ENCODE results near the gene ASB18. TPM values are rescaled to one million over a fixed set of nuclear protein-coding genes. Genes with fewer than 3 reads are reported as not detected.

The ASB18 gene
- total and polyA plus RNA-seq, 2 donors from 2014 or later = not detected

- Histone ChIP-seq H3K9ac (ENCODE audit: low read length in 3 of 3) (no peak overlapping the region), H3K36me3 (ENCODE audit: control insufficient read depth in 2 of 3, insufficient read depth in 3 of 3, low read length in 3 of 3) (no peaks in the 10 kb centered on the region), H3K27ac (ENCODE audit: low read depth in 2 of 2, low read length in 2 of 2) (no peak overlapping the region), H3K27me3 (ENCODE audit: control insufficient read depth, insufficient read depth, low read length) (peaks cover 8% of the 10 kb centered on the region), H3K4me1 (ENCODE audit: control insufficient read depth in 2 of 3, insufficient read depth in 2 of 3, low read depth in 1 of 3, low read length in 3 of 3) (no peaks in the 10 kb centered on the region), H3K4me3 (ENCODE audit: low read length in 3 of 3) (no peak overlapping the region), H3K9me3 (ENCODE audit: control insufficient read depth in 2 of 3, insufficient read depth in 1 of 3, low read length in 3 of 3) (no peaks in the 10 kb centered on the region)
- TF ChIP-seq, protein P1, sequence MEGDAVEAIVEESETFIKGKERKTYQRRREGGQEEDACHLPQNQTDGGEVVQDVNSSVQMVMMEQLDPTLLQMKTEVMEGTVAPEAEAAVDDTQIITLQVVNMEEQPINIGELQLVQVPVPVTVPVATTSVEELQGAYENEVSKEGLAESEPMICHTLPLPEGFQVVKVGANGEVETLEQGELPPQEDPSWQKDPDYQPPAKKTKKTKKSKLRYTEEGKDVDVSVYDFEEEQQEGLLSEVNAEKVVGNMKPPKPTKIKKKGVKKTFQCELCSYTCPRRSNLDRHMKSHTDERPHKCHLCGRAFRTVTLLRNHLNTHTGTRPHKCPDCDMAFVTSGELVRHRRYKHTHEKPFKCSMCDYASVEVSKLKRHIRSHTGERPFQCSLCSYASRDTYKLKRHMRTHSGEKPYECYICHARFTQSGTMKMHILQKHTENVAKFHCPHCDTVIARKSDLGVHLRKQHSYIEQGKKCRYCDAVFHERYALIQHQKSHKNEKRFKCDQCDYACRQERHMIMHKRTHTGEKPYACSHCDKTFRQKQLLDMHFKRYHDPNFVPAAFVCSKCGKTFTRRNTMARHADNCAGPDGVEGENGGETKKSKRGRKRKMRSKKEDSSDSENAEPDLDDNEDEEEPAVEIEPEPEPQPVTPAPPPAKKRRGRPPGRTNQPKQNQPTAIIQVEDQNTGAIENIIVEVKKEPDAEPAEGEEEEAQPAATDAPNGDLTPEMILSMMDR (IDR thresholded peaks at IDR 0.05; ENCODE audit: borderline replicate concordance, extremely low read depth, insufficient read depth) = no peak
- FAIRE-seq (no peak), DNase-seq (no peak)
- intact Hi-C loops (cut with DNase I) = no loop called here
These were observed 22.8 kb downstream of the ASB18 start for GRCh38 chr2:236241181-236242056.

- H3K4me1 ChIP-seq (ENCODE audit: control insufficient read depth in 2 of 3, insufficient read depth in 2 of 3, low read depth in 1 of 3, low read length in 3 of 3) = no peaks in the 10 kb centered on the region
- no peak overlapping the region for H3K4me3 ChIP-seq (ENCODE audit: low read length in 3 of 3)
- FAIRE-seq = no peak
- intact Hi-C loops (cut with DNase I) = no loop called here
- no peaks in the 10 kb centered on the region for H3K36me3 ChIP-seq (ENCODE audit: control insufficient read depth in 2 of 3, insufficient read depth in 3 of 3, low read length in 3 of 3)
- TF ChIP-seq, protein P1 (IDR thresholded peaks at IDR 0.05; ENCODE audit: borderline replicate concordance, extremely low read depth, insufficient read depth) = no peak
- DNase-seq = no peak
- no peak overlapping the region for H3K27ac ChIP-seq (ENCODE audit: low read depth in 2 of 2, low read length in 2 of 2)
- H3K27me3 ChIP-seq (ENCODE audit: control insufficient read depth, insufficient read depth, low read length) = peaks cover 15% of the 10 kb centered on the region
- H3K9me3 ChIP-seq (ENCODE audit: control insufficient read depth in 2 of 3, insufficient read depth in 1 of 3, low read length in 3 of 3) = peaks cover 0 to under 1% (median 0%) of the 10 kb centered on the region in 3 donors
- no peak overlapping the region for H3K9ac ChIP-seq (ENCODE audit: low read length in 3 of 3)
These were observed 23.8 kb downstream of the ASB18 start for GRCh38 chr2:236240228-236240990.

- TF ChIP-seq, protein P1 (IDR thresholded peaks at IDR 0.05; ENCODE audit: borderline replicate concordance, extremely low read depth, insufficient read depth) = no peak
- FAIRE-seq (no peak), DNase-seq (no peak)
- Histone ChIP-seq H3K27me3 (ENCODE audit: control insufficient read depth, insufficient read depth, low read length) (peaks cover 22% of the 10 kb centered on the region), H3K4me3 (ENCODE audit: low read length in 3 of 3) (no peak overlapping the region), H3K36me3 (ENCODE audit: control insufficient read depth in 2 of 3, insufficient read depth in 3 of 3, low read length in 3 of 3) (no peaks in the 10 kb centered on the region), H3K9me3 (ENCODE audit: control insufficient read depth in 2 of 3, insufficient read depth in 1 of 3, low read length in 3 of 3) (peaks cover 0 to 5% (median 3%) of the 10 kb centered on the region in 3 donors), H3K9ac (ENCODE audit: low read length in 3 of 3) (no peak overlapping the region), H3K4me1 (ENCODE audit: control insufficient read depth in 2 of 3, insufficient read depth in 2 of 3, low read depth in 1 of 3, low read length in 3 of 3) (no peaks in the 10 kb centered on the region), H3K27ac (ENCODE audit: low read depth in 2 of 2, low read length in 2 of 2) (no peak overlapping the region)
- intact Hi-C loops (cut with DNase I) = no loop called here
These were observed 24.7 kb downstream of the ASB18 start for GRCh38 chr2:236239276-236240065.

Measured in kidney (tissue), 14 donors.